KMS-11 (cell line): ENCODE data around the gene PLEKHA4.

ENCODE experiments used
- H2AFZ ChIP-seq: fragments of 200-600 bp; sonication (generic); 2 replicates; pipeline ENCODE4 v1.6.1; 2016; ENCODE audit warnings: antibody characterized with exemption, mixed run types, low read depth
- H3K27ac ChIP-seq: fragments of 200-600 bp; sonication (generic); 2 replicates; pipeline ENCODE4 v1.6.1; 2016; ENCODE audit warnings: mild to moderate bottlenecking, mixed run types
- H3K27me3 ChIP-seq: fragments of 200-600 bp; sonication (generic); 2 replicates; pipeline ENCODE4 v1.6.1; 2017; ENCODE audit warnings: mild to moderate bottlenecking, low read depth, mixed run types, moderate library complexity; ENCODE audit not compliant: insufficient read depth
- H3K36me3 ChIP-seq: fragments of 200-600 bp; sonication (generic); 2 replicates; pipeline ENCODE4 v1.6.1; 2017; ENCODE audit warnings: mild to moderate bottlenecking, mixed run types; ENCODE audit not compliant: insufficient read depth
- H3K4me1 ChIP-seq: fragments of 200-600 bp; sonication (generic); 2 replicates; pipeline ENCODE4 v1.6.1; 2016; ENCODE audit warnings: mild to moderate bottlenecking, low read depth, mixed run types; ENCODE audit not compliant: poor library complexity, severe bottlenecking
- H3K4me2 ChIP-seq: fragments of 200-600 bp; sonication (generic); 2 replicates; pipeline ENCODE4 v1.7.0; 2016; ENCODE audit warnings: mild to moderate bottlenecking, mixed run types
- H3K4me3 ChIP-seq: fragments of 200-600 bp; sonication (generic); IDR thresholded peaks from 2 replicates; pipeline ENCODE4 v1.6.1; 2017; ENCODE audit warnings: low read depth, low read length, mixed read lengths; ENCODE audit not compliant: insufficient read depth
- H3K79me2 ChIP-seq: fragments of 200-600 bp; sonication (generic); 2 replicates; pipeline ENCODE4 v1.6.1; 2016; ENCODE audit warnings: low read depth, mixed run types; ENCODE audit not compliant: insufficient read depth
- H3K9ac ChIP-seq: fragments of 200-600 bp; sonication (generic); 2 replicates; pipeline ENCODE4 v1.6.1; 2016; ENCODE audit warnings: mild to moderate bottlenecking, mixed run types
- H4K20me1 ChIP-seq: fragments of 200-600 bp; sonication (generic); 2 replicates; pipeline ENCODE4 v1.6.1; 2016; ENCODE audit warnings: mild to moderate bottlenecking, mixed run types; ENCODE audit not compliant: insufficient read depth
- CTCF ChIP-seq: fragments of 200-600 bp; sonication (generic); conservative IDR thresholded peaks from 2 replicates; pipeline ENCODE4 v1.6.1; 2017; ENCODE audit warnings: low read depth, mild to moderate bottlenecking, antibody characterized with exemption, low read length, moderate library complexity, mixed read lengths

PLEKHA4 gene

GRCh38 chr19:48835734-48836088 is 32.7 kb downstream of the PLEKHA4 start:
- peak; percentile 91 for TF ChIP-seq CTCF
- no peaks in the 10 kb centered on the region for H3K36me3 ChIP-seq
- H3K79me2 ChIP-seq, result no peaks in the 10 kb centered on the region
- peak overlapping the region; percentile 98 for H3K4me2 ChIP-seq
- no peaks in the 10 kb centered on the region; the same call in 1 of the 2 replicates for H3K27me3 ChIP-seq
- H3K4me3 ChIP-seq, result no peak overlapping the region
- peak overlapping the region; percentile 100 for H2AFZ ChIP-seq
- 0 out of 2 replicates have a peak overlapping the region, but pooled peaks have one; percentile 15 for H3K27ac ChIP-seq
- no peaks in the 10 kb centered on the region for H4K20me1 ChIP-seq
- peaks cover 14% of the 10 kb centered on the region for H3K4me1 ChIP-seq
- peak overlapping the region; percentile 45; the same call in 1 of the 2 replicates for H3K9ac ChIP-seq

- Histone ChIP-seq H3K4me2 (no peak overlapping the region), H3K79me2 (no peaks in the 10 kb centered on the region), H3K4me3 (no peak overlapping the region), H3K4me1 (peaks cover 14% of the 10 kb centered on the region), H2AFZ (no peak overlapping the region), H4K20me1 (no peaks in the 10 kb centered on the region), H3K36me3 (no peaks in the 10 kb centered on the region), H3K9ac (no peak overlapping the region), H3K27me3 (no peaks in the 10 kb centered on the region), H3K27ac (no peak overlapping the region)
- no peak for TF ChIP-seq CTCF
Observed at GRCh38 chr19:48833977-48834376, 34.4 kb downstream of the PLEKHA4 start.

GRCh38 chr19:48833049-48833448 is 35.4 kb downstream of the PLEKHA4 start:
- no peak for TF ChIP-seq CTCF
- no peaks in the 10 kb centered on the region for H4K20me1 ChIP-seq
- H3K36me3 ChIP-seq, result no peaks in the 10 kb centered on the region
- no peak overlapping the region for H2AFZ ChIP-seq
- no peak overlapping the region for H3K4me2 ChIP-seq
- H3K27ac ChIP-seq, result no peak overlapping the region
- H3K27me3 ChIP-seq, result no peaks in the 10 kb centered on the region
- peaks cover 14% of the 10 kb centered on the region for H3K4me1 ChIP-seq
- no peaks in the 10 kb centered on the region for H3K79me2 ChIP-seq
- no peak overlapping the region for H3K9ac ChIP-seq
- no peak overlapping the region for H3K4me3 ChIP-seq

- Histone ChIP-seq H4K20me1 (no peaks in the 10 kb centered on the region), H3K36me3 (no peaks in the 10 kb centered on the region), H3K79me2 (no peaks in the 10 kb centered on the region), H3K4me3 (no peak overlapping the region), H3K4me1 (peaks cover 1% of the 10 kb centered on the region), H3K27ac (no peak overlapping the region), H3K27me3 (no peaks in the 10 kb centered on the region), H3K9ac (no peak overlapping the region), H3K4me2 (no peak overlapping the region), H2AFZ (no peak overlapping the region)
- no peak for TF ChIP-seq CTCF
Observed at GRCh38 chr19:48830965-48831364, 37.5 kb downstream of the PLEKHA4 start.
